SK-N-SH treated with all-trans-retinoic acid at 6 μM for 48 hours (cell line): ENCODE results near the gene PCDHGA1.

Experiments
- ATAC-seq: fragments of 200-7000 bp; cut with Tn5 transposase; 3 replicates; pipeline ENCODE4 v1.9.1; 2020; ENCODE audit warnings: mild to moderate bottlenecking, moderate library complexity
- ARNTL ChIP-seq: fragments of 450-650 bp; formaldehyde crosslinking; IDR thresholded peaks from 2 replicates; pipeline ENCODE4 v1.5.0; 2020; ENCODE audit warnings: low read depth, mild to moderate bottlenecking, moderate library complexity, borderline replicate concordance
- BACH2 ChIP-seq: fragments of 250-450 bp; sonication (Bioruptor Pico); IDR thresholded peaks from 2 replicates; pipeline ENCODE4 v1.9.0; 2021; ENCODE audit warnings: mild to moderate bottlenecking, borderline replicate concordance
- CSDC2 ChIP-seq: fragments of 250-450 bp; sonication (Bioruptor Pico); IDR thresholded peaks from 2 replicates; pipeline ENCODE4 v1.5.0; 2020; ENCODE audit warnings: mild to moderate bottlenecking, moderate library complexity
- ESRRG ChIP-seq: fragments of 250-450 bp; sonication (Bioruptor Pico); IDR thresholded peaks from 2 replicates; pipeline ENCODE4 v1.6.1; 2021; ENCODE audit warnings: mild to moderate bottlenecking
- GLIS3 ChIP-seq: fragments of 250-450 bp; sonication (Bioruptor Pico); IDR thresholded peaks from 2 replicates; pipeline ENCODE4 v1.5.0; 2020; ENCODE audit warnings: mild to moderate bottlenecking, moderate library complexity
- OSR1 ChIP-seq: fragments of 250-450 bp; sonication (Bioruptor Pico); IDR thresholded peaks from 2 replicates; pipeline ENCODE4 v1.8.0; 2022; ENCODE audit warnings: moderate library complexity, mild to moderate bottlenecking, inconsistent platforms
- PATZ1 ChIP-seq: fragments of 250-450 bp; sonication (Bioruptor Pico); IDR thresholded peaks from 2 replicates; pipeline ENCODE4 v1.8.0; 2020; ENCODE audit warnings: mild to moderate bottlenecking, moderate library complexity, borderline replicate concordance
- PPARA ChIP-seq: fragments of 250-450 bp; sonication (Bioruptor Pico); IDR thresholded peaks from 2 replicates; pipeline ENCODE4 v1.5.0; 2020; ENCODE audit warnings: mild to moderate bottlenecking, borderline replicate concordance
- RARB ChIP-seq: fragments of 250-450 bp; sonication (Bioruptor Pico); IDR thresholded peaks from 2 replicates; pipeline ENCODE4 v1.8.0; 2021; ENCODE audit warnings: mild to moderate bottlenecking, moderate library complexity
- SNAI2 ChIP-seq: fragments of 250-450 bp; sonication (Bioruptor Pico); IDR thresholded peaks from 2 replicates; pipeline ENCODE4 v1.5.0; 2020; ENCODE audit warnings: mild to moderate bottlenecking, moderate library complexity
- TCF4 ChIP-seq: fragments of 250-450 bp; sonication (Bioruptor Pico); IDR thresholded peaks from 2 replicates; pipeline ENCODE4 v1.8.0; 2021; ENCODE audit warnings: mild to moderate bottlenecking, moderate library complexity, borderline replicate concordance
- ZFP3 ChIP-seq: fragments of 250-450 bp; sonication (Bioruptor Pico); IDR thresholded peaks from 2 replicates; pipeline ENCODE4 v1.5.0; 2020; ENCODE audit warnings: mild to moderate bottlenecking, moderate library complexity
- ZFP30 ChIP-seq: fragments of 450-650 bp; formaldehyde crosslinking; IDR thresholded peaks from 2 replicates; pipeline ENCODE4 v1.5.0; 2022; ENCODE audit warnings: mild to moderate bottlenecking, moderate library complexity
- ZNF8 ChIP-seq: fragments of 450-650 bp; formaldehyde crosslinking; IDR thresholded peaks from 2 replicates; pipeline ENCODE4 v1.5.0; 2020; ENCODE audit warnings: mild to moderate bottlenecking, moderate library complexity
- TF ChIP-seq, protein P1 (sequence below): fragments of 250-450 bp; sonication (Bioruptor Pico); IDR thresholded peaks from 2 replicates; pipeline ENCODE4 v1.5.0; 2020; ENCODE audit warnings: mild to moderate bottlenecking, moderate library complexity
- TF ChIP-seq, protein P2 (sequence below): fragments of 250-450 bp; sonication (Bioruptor Pico); IDR thresholded peaks from 2 replicates; pipeline ENCODE4 v1.5.1; 2021; ENCODE audit warnings: mild to moderate bottlenecking, moderate library complexity
- TF ChIP-seq, protein P3 (sequence below): fragments of 250-450 bp; sonication (Bioruptor Pico); IDR thresholded peaks from 2 replicates; pipeline ENCODE4 v1.8.0; 2021; ENCODE audit warnings: low read depth, mild to moderate bottlenecking, moderate library complexity, borderline replicate concordance

Gene PCDHGA1

DNA sequence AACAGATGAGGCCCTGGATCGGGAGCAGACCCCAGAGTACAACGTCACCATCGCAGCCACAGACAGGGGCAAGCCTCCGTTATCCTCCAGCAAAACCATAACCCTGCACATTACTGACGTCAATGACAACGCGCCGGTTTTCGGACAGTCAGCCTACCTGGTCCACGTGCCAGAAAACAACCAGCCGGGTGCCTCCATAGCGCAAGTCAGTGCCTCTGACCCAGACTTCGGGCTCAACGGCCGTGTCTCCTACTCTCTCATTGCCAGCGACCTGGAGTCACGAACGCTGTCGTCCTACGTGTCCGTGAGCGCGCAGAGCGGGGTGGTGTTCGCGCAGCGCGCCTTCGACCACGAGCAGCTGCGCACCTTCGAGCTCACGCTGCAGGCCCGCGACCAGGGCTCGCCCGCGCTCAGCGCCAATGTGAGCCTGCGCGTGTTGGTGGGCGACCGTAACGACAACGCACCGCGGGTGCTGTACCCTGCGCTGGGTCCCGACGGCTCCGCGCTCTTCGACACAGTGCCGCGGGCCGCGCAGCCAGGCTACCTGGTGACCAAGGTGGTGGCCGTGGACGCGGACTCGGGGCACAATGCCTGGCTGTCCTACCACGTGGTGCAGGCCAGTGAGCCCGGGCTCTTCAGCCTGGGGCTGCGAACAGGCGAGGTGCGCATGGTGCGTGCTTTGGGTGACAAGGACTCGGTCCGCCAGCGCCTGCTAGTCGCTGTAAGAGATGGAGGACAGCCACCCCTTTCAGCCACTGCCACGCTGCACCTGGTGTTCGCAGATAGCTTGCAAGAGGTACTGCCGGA lies 89.0 kb downstream of the PCDHGA1 start (continued):
- TF ChIP-seq, protein P1, sequence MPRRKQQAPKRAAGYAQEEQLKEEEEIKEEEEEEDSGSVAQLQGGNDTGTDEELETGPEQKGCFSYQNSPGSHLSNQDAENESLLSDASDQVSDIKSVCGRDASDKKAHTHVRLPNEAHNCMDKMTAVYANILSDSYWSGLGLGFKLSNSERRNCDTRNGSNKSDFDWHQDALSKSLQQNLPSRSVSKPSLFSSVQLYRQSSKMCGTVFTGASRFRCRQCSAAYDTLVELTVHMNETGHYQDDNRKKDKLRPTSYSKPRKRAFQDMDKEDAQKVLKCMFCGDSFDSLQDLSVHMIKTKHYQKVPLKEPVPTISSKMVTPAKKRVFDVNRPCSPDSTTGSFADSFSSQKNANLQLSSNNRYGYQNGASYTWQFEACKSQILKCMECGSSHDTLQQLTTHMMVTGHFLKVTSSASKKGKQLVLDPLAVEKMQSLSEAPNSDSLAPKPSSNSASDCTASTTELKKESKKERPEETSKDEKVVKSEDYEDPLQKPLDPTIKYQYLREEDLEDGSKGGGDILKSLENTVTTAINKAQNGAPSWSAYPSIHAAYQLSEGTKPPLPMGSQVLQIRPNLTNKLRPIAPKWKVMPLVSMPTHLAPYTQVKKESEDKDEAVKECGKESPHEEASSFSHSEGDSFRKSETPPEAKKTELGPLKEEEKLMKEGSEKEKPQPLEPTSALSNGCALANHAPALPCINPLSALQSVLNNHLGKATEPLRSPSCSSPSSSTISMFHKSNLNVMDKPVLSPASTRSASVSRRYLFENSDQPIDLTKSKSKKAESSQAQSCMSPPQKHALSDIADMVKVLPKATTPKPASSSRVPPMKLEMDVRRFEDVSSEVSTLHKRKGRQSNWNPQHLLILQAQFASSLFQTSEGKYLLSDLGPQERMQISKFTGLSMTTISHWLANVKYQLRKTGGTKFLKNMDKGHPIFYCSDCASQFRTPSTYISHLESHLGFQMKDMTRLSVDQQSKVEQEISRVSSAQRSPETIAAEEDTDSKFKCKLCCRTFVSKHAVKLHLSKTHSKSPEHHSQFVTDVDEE (CRISPR knock-in tag): no peak
- TF ChIP-seq OSR1 (CRISPR knock-in tag) (no peak), SNAI2 (no peak)

GRCh38 chr5:141420855-141421488 lies 90.7 kb downstream of the PCDHGA1 start, which contains the start of gene PCDHGA11:
Gene PCDHGA11 (plus strand): TSS chr5:141421051. CDS start chr5:141421228, 177 bp downstream.
- TF ChIP-seq GLIS3 (no peak), BACH2 (CRISPR knock-in tag) (no peak), CSDC2 (CRISPR knock-in tag) (no peak), ZFP3 (CRISPR knock-in tag) (no peak), OSR1 (CRISPR knock-in tag) (no peak), ESRRG (CRISPR knock-in tag) (no peak), RARB (CRISPR knock-in tag) (no peak), ARNTL (CRISPR knock-in tag) (no peak)
- no peak for ATAC-seq

GRCh38 chr5:141421489-141421855 lies 91.2 kb downstream of the PCDHGA1 start:
- TF ChIP-seq GLIS3: no peak
- TF ChIP-seq, protein P2, sequence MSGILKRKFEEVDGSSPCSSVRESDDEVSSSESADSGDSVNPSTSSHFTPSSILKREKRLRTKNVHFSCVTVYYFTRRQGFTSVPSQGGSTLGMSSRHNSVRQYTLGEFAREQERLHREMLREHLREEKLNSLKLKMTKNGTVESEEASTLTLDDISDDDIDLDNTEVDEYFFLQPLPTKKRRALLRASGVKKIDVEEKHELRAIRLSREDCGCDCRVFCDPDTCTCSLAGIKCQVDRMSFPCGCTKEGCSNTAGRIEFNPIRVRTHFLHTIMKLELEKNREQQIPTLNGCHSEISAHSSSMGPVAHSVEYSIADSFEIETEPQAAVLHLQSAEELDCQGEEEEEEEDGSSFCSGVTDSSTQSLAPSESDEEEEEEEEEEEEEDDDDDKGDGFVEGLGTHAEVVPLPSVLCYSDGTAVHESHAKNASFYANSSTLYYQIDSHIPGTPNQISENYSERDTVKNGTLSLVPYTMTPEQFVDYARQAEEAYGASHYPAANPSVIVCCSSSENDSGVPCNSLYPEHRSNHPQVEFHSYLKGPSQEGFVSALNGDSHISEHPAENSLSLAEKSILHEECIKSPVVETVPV (CRISPR knock-in tag): no peak
- no peak for ATAC-seq

GRCh38 chr5:141422742-141423291 lies 92.5 kb downstream of the PCDHGA1 start:
- TF ChIP-seq BACH2 (CRISPR knock-in tag) (no peak), PATZ1 (CRISPR knock-in tag) (no peak), ESRRG (CRISPR knock-in tag) (no peak), PPARA (no peak), ZFP30 (no peak), ZFP3 (CRISPR knock-in tag) (no peak), ARNTL (CRISPR knock-in tag) (no peak), OSR1 (CRISPR knock-in tag) (no peak), ZNF8 (no peak), GLIS3 (no peak), TCF4 (CRISPR knock-in tag) (no peak), CSDC2 (CRISPR knock-in tag) (no peak)
- TF ChIP-seq, protein P3, sequence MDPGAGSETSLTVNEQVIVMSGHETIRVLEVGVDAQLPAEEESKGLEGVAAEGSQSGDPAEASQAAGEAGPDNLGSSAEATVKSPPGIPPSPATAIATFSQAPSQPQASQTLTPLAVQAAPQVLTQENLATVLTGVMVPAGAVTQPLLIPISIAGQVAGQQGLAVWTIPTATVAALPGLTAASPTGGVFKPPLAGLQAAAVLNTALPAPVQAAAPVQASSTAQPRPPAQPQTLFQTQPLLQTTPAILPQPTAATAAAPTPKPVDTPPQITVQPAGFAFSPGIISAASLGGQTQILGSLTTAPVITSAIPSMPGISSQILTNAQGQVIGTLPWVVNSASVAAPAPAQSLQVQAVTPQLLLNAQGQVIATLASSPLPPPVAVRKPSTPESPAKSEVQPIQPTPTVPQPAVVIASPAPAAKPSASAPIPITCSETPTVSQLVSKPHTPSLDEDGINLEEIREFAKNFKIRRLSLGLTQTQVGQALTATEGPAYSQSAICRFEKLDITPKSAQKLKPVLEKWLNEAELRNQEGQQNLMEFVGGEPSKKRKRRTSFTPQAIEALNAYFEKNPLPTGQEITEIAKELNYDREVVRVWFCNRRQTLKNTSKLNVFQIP (CRISPR knock-in tag): no peak
- TF ChIP-seq, protein P2 (CRISPR knock-in tag): no peak
- TF ChIP-seq, protein P1 (CRISPR knock-in tag): no peak
- TF ChIP-seq, all 23 proteins: peak for 0
- no peak for ATAC-seq
